Natural killer cell (primary cell): ENCODE measurements around the gene SLC6A11. TPM values are rescaled to one million over a fixed set of nuclear protein-coding genes. Genes with fewer than 3 reads are reported as not detected.

Experiments
- ATAC-seq, 3 donors: fragments of 150-1000 bp in 2 of 3; fragments of 200-7000 bp in 1 of 3; cut with Tn5 transposase; 1 replicate in 1 of 3; 2 replicates in 2 of 3; pipeline ENCODE4 v1.10.0; 2021; ENCODE audit warnings: mild to moderate bottlenecking in 2 of 3, moderate library complexity in 2 of 3
- DNase-seq, 2 donors: peaks; one replicate each; pipeline versions ENCODE4 v3.0.0 to v3.0.0-alpha.2; 2013 to 2021; ENCODE audit warnings: mixed read lengths in 1 of 2
- H3K27ac ChIP-seq: one replicate; pipeline ENCODE4 v1.5.1; 2013; ENCODE audit warnings: mild to moderate bottlenecking, low read length
- H3K27me3 ChIP-seq: one replicate; pipeline ENCODE4 v1.6.1; 2013; ENCODE audit warnings: low read length; ENCODE audit not compliant: control insufficient read depth, insufficient read depth
- H3K36me3 ChIP-seq: one replicate; pipeline ENCODE4 v1.6.1; 2013; ENCODE audit warnings: low read length; ENCODE audit not compliant: control insufficient read depth, insufficient read depth
- H3K4me1 ChIP-seq: one replicate; pipeline ENCODE4 v1.6.1; 2013; ENCODE audit warnings: low read length; ENCODE audit not compliant: control insufficient read depth, insufficient read depth
- H3K4me3 ChIP-seq: one replicate; pipeline ENCODE4 v1.5.1; 2013; ENCODE audit warnings: low read length
- H3K9me3 ChIP-seq: one replicate; pipeline ENCODE4 v1.6.1; 2013; ENCODE audit warnings: low read length; ENCODE audit not compliant: control insufficient read depth, insufficient read depth
- H3K27ac Mint-ChIP-seq, 2 donors: one replicate each; pipeline ENCODE4 v1.8.0; 2022; ENCODE audit warnings: mild to moderate bottlenecking in 2 of 2, mixed read lengths in 2 of 2, moderate library complexity in 1 of 2
- H3K27me3 Mint-ChIP-seq, 2 donors: one replicate each; pipeline ENCODE4 v1.8.0; 2022; ENCODE audit warnings: low read depth in 2 of 2, mixed read lengths in 2 of 2
- H3K36me3 Mint-ChIP-seq: one replicate; pipeline ENCODE4 v1.8.0; 2022; ENCODE audit warnings: mixed read lengths
- H3K4me1 Mint-ChIP-seq, 2 donors: one replicate each; pipeline ENCODE4 v1.8.0; 2022; ENCODE audit warnings: mixed read lengths in 2 of 2
- H3K4me3 Mint-ChIP-seq: one replicate; pipeline ENCODE4 v1.8.0; 2022; ENCODE audit warnings: mild to moderate bottlenecking, moderate library complexity, mixed read lengths
- H3K9me3 Mint-ChIP-seq, 2 donors: one replicate each; pipeline ENCODE4 v1.8.0; 2022; ENCODE audit warnings: mixed read lengths in 2 of 2
- CTCF ChIP-seq: fragments of 200-600 bp; IDR thresholded peaks from one replicate; pipeline ENCODE4 v1.8.0; 2022; ENCODE audit warnings: antibody characterized with exemption
- WGBS: methylation state at CpG from one replicate; pipeline ENCODE4 v1.1.7; 2013; ENCODE audit warnings: missing lambda C conversion rate; ENCODE audit not compliant: insufficient coverage; 5-methylcytosine and 5-hydroxymethylcytosine counted together
- intact Hi-C: fragments of 100-400 bp; cut with micrococcal nuclease; formaldehyde crosslinking; loops from one replicate; pipeline ENCODE4 v1.14.2; 2022
- total RNA-seq, 4 donors: library from RNA; stranded (reverse); fragments of 120-200 nt in 1 of 4; gene quantifications; one replicate each; pipeline versions ENCODE4 v1.2.3 to v1.2.4, GENCODE V29; 2013 to 2022

Gene SLC6A11
- total RNA-seq, 3 donors from 2014 or later (not counting 1 experiment from before 2014, with no cell fraction given) = not detected

- TF ChIP-seq CTCF = peak; percentile 41
- Histone ChIP-seq H3K36me3 (no peaks in the 10 kb centered on the region), H3K27me3 (no peaks in the 10 kb centered on the region), H3K4me3 (no peak overlapping the region), H3K27ac (no peak overlapping the region), H3K9me3 (no peaks in the 10 kb centered on the region), H3K4me1 (no peaks in the 10 kb centered on the region)
- ATAC-seq = no peak
- intact Hi-C loops = no loop called here
- Mint-ChIP-seq H3K9me3 (no peaks in the 10 kb centered on the region), H3K4me1 (no peaks in the 10 kb centered on the region), H3K27me3 (peaks cover 14 to 20% of the 10 kb centered on the region in 2 donors), H3K4me3 (no peak overlapping the region), H3K36me3 (no peaks in the 10 kb centered on the region), H3K27ac (no peak overlapping the region)
- DNase-seq = peak in 1 of 2 donors; percentile 28
- WGBS = 23% methylated on average over 7 of the region's 7 CpGs
Measured at GRCh38 chr3:10983219-10983916, 167.3 kb downstream of the SLC6A11 start.

GRCh38 chr3:10984371-10984896 is 168.4 kb downstream of the SLC6A11 start:
- WGBS = 100% methylated on average over 1 of the region's 1 CpG
- ATAC-seq = no peak

GRCh38 chr3:10985181-10985580 is 169.2 kb downstream of the SLC6A11 start:
- intact Hi-C loops = no loop called here
- no peaks in the 10 kb centered on the region for H3K36me3 ChIP-seq

More at GRCh38 chr3:10984371-10984896, 168.4 kb downstream of the SLC6A11 start:
- Mint-ChIP-seq H3K27me3 (peaks cover 11 to 26% of the 10 kb centered on the region in 2 donors), H3K4me1 (no peaks in the 10 kb centered on the region), H3K4me3 (no peak overlapping the region), H3K27ac (no peak overlapping the region), H3K9me3 (no peaks in the 10 kb centered on the region), H3K36me3 (no peaks in the 10 kb centered on the region)
- DNase-seq = no peak
- Histone ChIP-seq H3K36me3 (no peaks in the 10 kb centered on the region), H3K4me1 (no peaks in the 10 kb centered on the region), H3K27ac (no peak overlapping the region), H3K4me3 (no peak overlapping the region), H3K27me3 (no peaks in the 10 kb centered on the region), H3K9me3 (no peaks in the 10 kb centered on the region)
- TF ChIP-seq CTCF = no peak
- intact Hi-C loops = no loop called here

More at GRCh38 chr3:10985181-10985580, 169.2 kb downstream of the SLC6A11 start:
- Histone ChIP-seq H3K4me1 (no peaks in the 10 kb centered on the region), H3K27me3 (no peaks in the 10 kb centered on the region), H3K4me3 (no peak overlapping the region), H3K27ac (no peak overlapping the region), H3K9me3 (no peaks in the 10 kb centered on the region)
- Mint-ChIP-seq H3K36me3 (no peaks in the 10 kb centered on the region), H3K27ac (no peak overlapping the region), H3K4me1 (no peaks in the 10 kb centered on the region), H3K27me3 (peaks cover 14 to 32% of the 10 kb centered on the region in 2 donors), H3K9me3 (no peaks in the 10 kb centered on the region), H3K4me3 (no peak overlapping the region)
- 50% methylated on average over 1 of the region's 1 CpG for WGBS
- DNase-seq = no peak
- ATAC-seq = no peak
- TF ChIP-seq CTCF = no peak
